HEK293T (cell line): ENCODE data around the gene FBXW7.

Experiments used
- BHLHE40 ChIP-seq: fragments of 450-650 bp; IDR thresholded peaks from 2 replicates; pipeline ENCODE4 v1.6.1; 2016; ENCODE audit warnings: mild to moderate bottlenecking, moderate library complexity, borderline replicate concordance
- ELF4 ChIP-seq: fragments of 450-650 bp; IDR thresholded peaks from 2 replicates; pipeline ENCODE4 v1.6.1; 2017; ENCODE audit warnings: antibody characterized with exemption
- FOXA1 ChIP-seq: fragments of 450-650 bp; IDR thresholded peaks from 2 replicates; pipeline ENCODE4 v1.6.1; 2016; ENCODE audit warnings: mild to moderate bottlenecking
- FOXK2 ChIP-seq: fragments of 450-650 bp; IDR thresholded peaks from 2 replicates; pipeline ENCODE4 v1.6.1; 2016; ENCODE audit warnings: mild to moderate bottlenecking
- FOXM1 ChIP-seq: fragments of 450-650 bp; IDR thresholded peaks from 2 replicates; pipeline ENCODE4 v1.6.1; 2017; ENCODE audit warnings: mild to moderate bottlenecking, borderline replicate concordance
- HDGF ChIP-seq: fragments of 450-650 bp; IDR thresholded peaks from 2 replicates; pipeline ENCODE4 v1.6.1; 2017; ENCODE audit warnings: antibody characterized with exemption, borderline replicate concordance
- L3MBTL2 ChIP-seq: fragments of 450-650 bp; conservative IDR thresholded peaks from 2 replicates; pipeline ENCODE4 v1.6.1; 2016; ENCODE audit warnings: mild to moderate bottlenecking
- NFRKB ChIP-seq: fragments of 450-650 bp; IDR thresholded peaks from 2 replicates; pipeline ENCODE4 v1.6.1; 2016; ENCODE audit warnings: mild to moderate bottlenecking, moderate library complexity
- SP1 ChIP-seq: fragments of 450-650 bp; IDR thresholded peaks from 2 replicates; pipeline ENCODE4 v1.6.1; 2017
- TARDBP ChIP-seq: fragments of 450-650 bp; IDR thresholded peaks from 2 replicates; pipeline ENCODE4 v1.6.1; 2016
- ZNF384 ChIP-seq: fragments of 450-650 bp; IDR thresholded peaks from 2 replicates; pipeline ENCODE4 v1.6.1; 2016

DNA sequence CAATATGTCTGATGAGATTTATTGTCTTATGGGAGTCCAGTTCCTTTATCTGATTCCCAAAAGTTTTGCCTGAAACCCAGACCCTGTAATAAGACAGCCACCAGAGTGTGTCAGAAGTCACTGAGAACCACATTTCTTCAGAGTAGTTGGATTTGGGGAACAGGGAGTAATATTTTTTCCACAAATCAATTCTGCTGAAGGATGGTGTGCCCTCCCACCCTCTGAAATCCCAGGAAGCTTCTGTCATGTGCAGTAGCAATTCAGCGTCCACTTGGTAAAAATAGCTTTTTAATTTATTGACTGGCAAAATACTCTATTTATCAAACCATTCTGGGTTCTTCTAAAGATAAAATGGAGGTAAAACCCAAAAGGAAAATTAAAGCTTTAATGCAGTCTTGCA, 229.4 kb downstream of the FBXW7 start:
- TF ChIP-seq TARDBP = no peak
- no peak for TF ChIP-seq SP1
- TF ChIP-seq FOXM1 = no peak
- TF ChIP-seq ZNF384 = no peak
- TF ChIP-seq BHLHE40 = no peak
- no peak for TF ChIP-seq FOXK2
- no peak for TF ChIP-seq L3MBTL2
- TF ChIP-seq HDGF = no peak
- no peak for TF ChIP-seq ELF4
- TF ChIP-seq FOXA1 = no peak
- TF ChIP-seq NFRKB = no peak
